Large intestine (tissue), 3 donors: ENCODE measurements around the gene KCNN4. TPM values are rescaled to one million over a fixed set of nuclear protein-coding genes. Genes with fewer than 3 reads are reported as not detected.

Source experiments
- DNase-seq, 2 donors: peaks; one replicate each; pipeline versions ENCODE4 v3.0.0 to v3.0.0-alpha.2; 2013
- H3K27ac ChIP-seq: one replicate; pipeline ENCODE4 v1.5.1; 2013; ENCODE audit warnings: low read length
- H3K27me3 ChIP-seq: 2 replicates; pipeline ENCODE4 v1.6.1; 2013; ENCODE audit warnings: low read length; ENCODE audit not compliant: control insufficient read depth, insufficient read depth
- H3K36me3 ChIP-seq: 2 replicates; pipeline ENCODE4 v1.6.1; 2013; ENCODE audit warnings: low read length; ENCODE audit not compliant: control insufficient read depth, insufficient read depth
- H3K4me1 ChIP-seq: one replicate; pipeline ENCODE4 v1.6.1; 2013; ENCODE audit warnings: low read length; ENCODE audit not compliant: control insufficient read depth, insufficient read depth
- H3K4me3 ChIP-seq: one replicate; pipeline ENCODE4 v1.5.1; 2013; ENCODE audit warnings: low read length
- H3K9me3 ChIP-seq: one replicate; pipeline ENCODE4 v1.6.1; 2013; ENCODE audit warnings: mild to moderate bottlenecking, low read depth, low read length, moderate library complexity; ENCODE audit not compliant: control insufficient read depth
- WGBS: methylation state at CpG from one replicate; pipeline ENCODE4 v1.1.5; 2013; ENCODE audit warnings: low lambda C conversion rate; ENCODE audit not compliant: insufficient coverage; 5-methylcytosine and 5-hydroxymethylcytosine counted together
- polyA plus RNA-seq: library from polyadenylated mRNA; unstranded; fragments of 120-200 nt; gene quantifications from one replicate; pipeline ENCODE4 v1.2.1, GENCODE V29; 2013

KCNN4 gene
- polyA plus RNA-seq, 1 donor = 1.3 TPM

DNA sequence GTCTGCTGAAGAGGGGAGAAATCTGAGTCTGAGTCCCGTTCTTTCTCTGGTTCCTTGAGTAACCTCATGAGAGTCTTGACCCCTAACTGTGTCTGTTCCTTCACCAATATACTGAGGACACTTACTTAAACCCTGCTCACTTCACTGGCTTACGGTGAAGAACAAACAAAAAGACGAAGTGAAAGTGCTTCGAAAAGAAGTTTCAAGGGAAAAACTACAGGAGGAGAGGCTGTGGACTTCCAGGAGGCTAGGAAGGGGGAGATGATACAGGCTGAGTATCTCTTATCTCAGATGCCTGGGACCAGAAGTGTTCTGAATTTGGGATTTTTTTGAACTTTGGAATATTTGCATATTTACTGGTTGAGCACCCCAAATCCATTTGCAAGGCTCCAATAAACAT, 32.1 kb downstream of the KCNN4 start:
- H3K9me3 ChIP-seq = no peaks in the 10 kb centered on the region
- no peaks in the 10 kb centered on the region for H3K27me3 ChIP-seq
- H3K4me1 ChIP-seq = peaks cover 9% of the 10 kb centered on the region
- peaks cover 69% of the 10 kb centered on the region for H3K36me3 ChIP-seq
- H3K4me3 ChIP-seq = no peak overlapping the region
- no peak overlapping the region for H3K27ac ChIP-seq
- DNase-seq = no peak
- WGBS = 100% methylated on average over 1 of the region's 4 CpGs

DNA sequence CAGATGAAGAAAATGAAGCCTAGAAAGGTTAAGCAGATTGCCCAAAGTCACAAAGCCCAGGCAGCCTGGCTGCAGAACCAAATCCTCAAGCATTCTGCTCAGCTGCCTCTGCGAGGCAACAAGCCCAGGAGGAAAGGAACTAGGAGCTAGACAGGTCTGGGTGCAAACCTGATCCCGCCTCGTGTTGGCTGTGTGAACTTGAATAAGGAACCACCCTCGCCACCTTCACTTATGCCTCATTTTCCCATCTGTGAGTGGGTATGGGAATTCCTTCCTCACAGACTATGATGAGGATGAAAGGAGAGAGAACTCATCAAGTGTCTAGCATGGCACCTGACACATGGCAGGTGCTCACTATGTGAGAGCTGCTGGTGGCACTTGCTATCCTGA, 32.6 kb downstream of the KCNN4 start:
- Histone ChIP-seq H3K27ac (no peak overlapping the region), H3K27me3 (no peaks in the 10 kb centered on the region), H3K36me3 (peaks cover 74% of the 10 kb centered on the region), H3K9me3 (no peaks in the 10 kb centered on the region), H3K4me3 (no peak overlapping the region), H3K4me1 (peaks cover 4% of the 10 kb centered on the region)
- no CpG with 5 or more reads among the region's 4 CpGs for WGBS
- DNase-seq = no peak

DNA sequence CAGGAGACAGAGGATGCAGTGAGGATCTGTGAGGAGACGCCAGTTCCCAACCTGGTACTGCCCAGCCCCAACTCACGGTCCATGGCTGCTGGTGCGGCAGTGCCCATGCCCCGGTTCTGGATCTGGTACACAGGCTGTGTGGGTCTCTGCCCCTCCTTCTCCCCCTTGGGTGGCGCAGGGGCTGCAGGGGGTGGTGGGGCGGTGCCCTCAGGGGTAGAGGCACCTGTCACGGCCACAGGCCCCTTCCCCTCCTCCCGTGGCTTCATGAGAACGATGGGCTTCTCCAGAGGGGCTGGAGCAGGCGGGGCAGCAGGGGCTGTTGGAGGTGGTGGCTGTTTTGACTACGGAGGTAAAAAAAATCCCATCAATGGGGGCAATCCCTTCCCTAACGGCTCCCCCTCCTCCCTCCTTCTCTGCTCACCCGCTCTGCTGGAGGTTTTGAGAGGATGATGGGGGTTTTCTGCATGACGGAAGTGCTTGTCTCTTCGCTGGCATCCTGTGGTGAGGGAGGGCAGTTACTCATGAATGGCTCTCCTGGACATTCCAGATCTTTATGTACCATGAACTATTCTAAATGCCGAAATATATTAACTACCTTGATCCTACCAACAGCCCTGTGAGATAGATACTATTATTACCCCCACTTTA, 33.1 kb downstream of the KCNN4 start:
- H3K4me3 ChIP-seq = no peak overlapping the region
- no peaks in the 10 kb centered on the region for H3K27me3 ChIP-seq
- H3K36me3 ChIP-seq = peaks cover 78% of the 10 kb centered on the region
- no peak for DNase-seq
- no peak overlapping the region for H3K27ac ChIP-seq
- no peaks in the 10 kb centered on the region for H3K9me3 ChIP-seq
- H3K4me1 ChIP-seq = no peaks in the 10 kb centered on the region
- whole genome bisulfite sequencing = no CpG with 5 or more reads among the region's 16 CpGs

DNA sequence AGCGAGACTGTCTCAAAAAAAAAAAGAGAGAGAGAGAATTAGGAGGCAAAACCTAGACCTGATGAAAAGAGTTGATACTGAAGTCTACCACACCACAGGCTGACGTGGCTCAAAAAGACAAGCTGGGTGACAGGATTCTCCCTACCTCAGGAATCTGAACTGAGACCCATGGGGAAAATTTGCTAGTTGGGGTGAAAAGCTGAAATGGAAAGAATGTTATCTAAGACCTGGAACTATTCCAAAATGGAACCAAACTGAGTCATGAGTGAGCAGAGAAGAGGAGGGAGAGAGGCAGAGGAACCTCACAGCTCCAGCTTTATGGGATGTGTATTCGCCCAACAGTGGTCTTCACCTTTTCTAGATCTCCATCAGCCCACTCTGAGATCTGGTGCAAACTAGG, 37.7 kb downstream of the KCNN4 start:
- WGBS = 100% methylated on average over 1 of the region's 3 CpGs
- DNase-seq = no peak
- H3K27me3 ChIP-seq = no peaks in the 10 kb centered on the region
- peaks cover 22% of the 10 kb centered on the region for H3K4me1 ChIP-seq
- H3K4me3 ChIP-seq = no peak overlapping the region
- no peak overlapping the region for H3K27ac ChIP-seq
- H3K36me3 ChIP-seq = peaks cover 82% of the 10 kb centered on the region
- H3K9me3 ChIP-seq = no peaks in the 10 kb centered on the region

DNA sequence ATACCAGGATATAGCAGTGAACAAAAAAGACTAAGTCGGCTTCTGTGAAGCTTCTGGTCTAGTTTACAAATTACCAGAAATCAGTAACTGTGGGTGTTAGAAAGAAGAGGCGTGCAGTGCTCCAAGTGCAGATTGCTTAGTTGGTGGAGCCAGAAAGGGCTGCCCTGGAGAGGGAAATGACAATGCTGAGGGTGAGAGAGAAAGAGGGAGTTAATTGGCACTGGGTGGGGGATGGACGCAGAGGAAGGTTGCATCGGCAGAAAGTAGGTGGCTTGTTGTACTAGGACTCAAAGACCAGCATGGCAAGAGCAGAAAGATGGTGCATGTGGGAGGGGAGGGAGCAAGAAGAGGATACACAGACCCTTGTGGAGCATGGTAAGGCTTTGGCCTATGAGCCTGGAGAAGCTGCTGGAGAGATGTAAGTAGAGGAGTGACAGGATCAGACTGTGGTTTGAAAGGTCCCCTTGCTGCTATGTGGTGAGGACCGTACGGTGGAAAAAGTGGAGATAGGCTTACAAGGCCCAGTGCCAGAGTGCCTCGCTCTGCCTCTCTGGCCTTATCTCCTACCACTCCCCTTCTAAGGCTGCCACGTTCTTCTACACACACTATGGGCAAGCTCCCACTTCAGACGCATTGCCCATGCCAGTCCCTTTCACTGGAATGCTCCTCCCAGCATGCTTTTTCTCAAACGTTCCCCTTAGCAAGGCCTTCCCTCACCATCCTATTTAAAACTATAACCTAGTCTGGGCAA, 39.5 kb downstream of the KCNN4 start:
- Histone ChIP-seq H3K27me3 (no peaks in the 10 kb centered on the region), H3K9me3 (no peaks in the 10 kb centered on the region), H3K36me3 (peaks cover 80% of the 10 kb centered on the region), H3K4me3 (no peak overlapping the region), H3K4me1 (peaks cover 22% of the 10 kb centered on the region), H3K27ac (no peak overlapping the region)
- DNase-seq = no peak
- WGBS = 96% methylated on average over 3 of the region's 10 CpGs

DNA sequence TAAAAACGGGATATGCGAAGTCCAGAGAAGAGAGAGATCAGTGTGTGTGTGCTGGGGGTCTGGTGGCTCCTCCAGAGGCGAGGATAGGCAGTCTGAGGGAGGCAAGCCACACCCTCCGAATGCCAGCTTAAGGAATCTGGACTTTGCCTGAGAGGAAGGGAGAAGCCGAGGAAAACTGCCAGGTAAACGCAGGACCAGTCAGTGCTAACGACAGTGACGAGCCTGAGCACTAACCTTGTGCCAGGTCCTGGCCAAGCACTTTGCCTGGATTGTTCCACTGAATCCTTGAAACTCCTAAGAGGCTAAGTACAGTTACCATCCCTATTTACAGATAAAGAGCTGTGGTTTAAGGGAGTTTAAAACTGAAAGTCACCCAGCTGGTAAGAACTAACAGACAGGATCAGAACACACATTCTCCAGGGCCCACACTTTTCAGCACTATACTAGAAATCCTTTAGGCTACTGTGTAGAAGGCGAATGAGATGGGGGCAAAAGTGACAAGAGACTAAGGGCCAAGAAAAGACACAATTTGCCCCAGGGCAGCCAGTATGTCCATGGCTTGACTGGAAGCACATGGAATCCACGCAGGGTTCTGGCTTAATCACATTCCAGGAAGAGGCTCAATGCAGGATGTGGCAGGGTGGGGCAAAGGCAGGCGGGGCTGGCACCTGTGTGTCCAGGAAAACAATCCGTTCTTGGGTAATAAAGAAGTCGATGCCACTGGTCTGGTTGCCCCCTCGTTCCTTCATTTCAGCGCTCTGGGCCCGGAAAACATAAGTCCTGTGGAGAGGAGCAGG, 41.1 kb downstream of the KCNN4 start:
- WGBS = no CpG with 5 or more reads among the region's 16 CpGs
- H3K36me3 ChIP-seq = peaks cover 82% of the 10 kb centered on the region

DNA sequence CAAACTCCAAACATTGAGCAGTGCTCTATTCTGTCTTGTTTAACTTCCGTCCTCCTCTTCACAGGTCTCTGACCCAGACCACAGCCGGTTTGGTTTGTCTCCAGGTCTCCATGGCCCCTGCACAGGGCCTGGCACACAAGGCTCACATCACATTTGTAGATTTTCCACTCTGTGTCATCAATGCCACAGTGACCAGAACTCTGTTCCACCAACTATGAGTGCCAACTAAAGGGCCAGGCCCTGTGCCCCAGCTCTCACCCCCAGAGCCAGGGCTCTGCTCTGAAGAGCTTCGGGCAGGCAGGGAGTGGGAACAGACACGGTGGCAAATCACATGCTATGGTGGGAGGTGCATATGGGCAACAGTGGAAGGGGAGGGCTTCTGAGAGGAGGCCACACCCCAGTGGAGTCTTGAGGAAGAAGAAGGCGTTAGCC, 42.0 kb downstream of the KCNN4 start:
- no peaks in the 10 kb centered on the region for H3K9me3 ChIP-seq
- no CpG with 5 or more reads among the region's 5 CpGs for WGBS
- peak in 1 of 2 donors; percentile 62 for DNase-seq
- H3K27me3 ChIP-seq = no peaks in the 10 kb centered on the region
- H3K4me1 ChIP-seq = peaks cover 22% of the 10 kb centered on the region
- peaks cover 81% of the 10 kb centered on the region for H3K36me3 ChIP-seq
- no peak overlapping the region for H3K4me3 ChIP-seq
- peak overlapping the region; percentile 85 for H3K27ac ChIP-seq

More for the DNA sequence above, 41.1 kb downstream of the KCNN4 start:
- no peaks in the 10 kb centered on the region for H3K9me3 ChIP-seq
- peak; percentile 77 to 83 for DNase-seq
- no peak overlapping the region for H3K4me3 ChIP-seq
- peaks cover 22% of the 10 kb centered on the region for H3K4me1 ChIP-seq
- H3K27ac ChIP-seq = peak overlapping the region; percentile 85
- H3K27me3 ChIP-seq = no peaks in the 10 kb centered on the region

DNA sequence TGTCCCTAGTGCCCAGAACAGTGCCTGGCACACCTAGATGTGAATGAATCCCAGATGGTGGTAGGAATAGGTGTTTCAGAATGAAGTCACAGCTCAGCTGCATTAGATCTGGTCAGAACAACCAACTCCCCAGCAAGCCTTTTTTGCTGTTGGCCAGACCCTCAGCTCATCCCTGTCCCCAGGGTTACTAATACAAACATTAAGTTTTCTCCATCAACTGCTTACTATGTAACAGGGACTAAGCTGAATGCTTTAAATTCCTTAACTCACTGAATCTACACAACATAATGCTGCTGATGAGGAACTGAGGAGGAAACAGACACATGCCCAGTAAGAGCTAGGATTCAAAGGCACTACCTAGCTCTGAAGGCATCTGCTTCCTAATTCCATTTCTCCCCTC, 44.8 kb downstream of the KCNN4 start:
- Histone ChIP-seq H3K4me1 (peaks cover 22% of the 10 kb centered on the region), H3K27ac (no peak overlapping the region), H3K9me3 (no peaks in the 10 kb centered on the region), H3K27me3 (no peaks in the 10 kb centered on the region), H3K36me3 (peaks cover 85% of the 10 kb centered on the region), H3K4me3 (no peak overlapping the region)
- DNase-seq = no peak

DNA sequence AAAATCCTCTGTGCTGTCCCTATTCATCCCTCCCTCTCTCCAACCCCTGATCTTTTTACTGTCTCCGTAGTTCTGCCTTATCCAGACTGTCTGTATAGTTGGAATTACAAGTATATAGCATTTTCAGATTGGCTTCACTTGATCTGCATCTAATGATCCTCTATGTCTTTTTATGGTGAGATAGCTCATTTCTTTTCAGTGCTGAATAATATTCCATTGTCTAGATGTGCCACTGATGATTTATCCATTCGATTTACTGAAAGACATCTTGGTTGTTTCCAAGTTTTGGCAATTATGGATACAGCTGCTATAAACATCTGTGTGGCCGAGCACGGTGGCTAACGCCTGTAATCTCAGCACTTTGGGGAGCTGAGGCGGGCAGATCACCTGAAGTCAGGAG, 45.8 kb downstream of the KCNN4 start:
- Histone ChIP-seq H3K36me3 (peaks cover 76% of the 10 kb centered on the region), H3K4me3 (no peak overlapping the region), H3K27ac (no peak overlapping the region), H3K4me1 (peaks cover 15% of the 10 kb centered on the region), H3K9me3 (no peaks in the 10 kb centered on the region), H3K27me3 (no peaks in the 10 kb centered on the region)
- WGBS = 100% methylated on average over 1 of the region's 6 CpGs
- DNase-seq = no peak

DNA sequence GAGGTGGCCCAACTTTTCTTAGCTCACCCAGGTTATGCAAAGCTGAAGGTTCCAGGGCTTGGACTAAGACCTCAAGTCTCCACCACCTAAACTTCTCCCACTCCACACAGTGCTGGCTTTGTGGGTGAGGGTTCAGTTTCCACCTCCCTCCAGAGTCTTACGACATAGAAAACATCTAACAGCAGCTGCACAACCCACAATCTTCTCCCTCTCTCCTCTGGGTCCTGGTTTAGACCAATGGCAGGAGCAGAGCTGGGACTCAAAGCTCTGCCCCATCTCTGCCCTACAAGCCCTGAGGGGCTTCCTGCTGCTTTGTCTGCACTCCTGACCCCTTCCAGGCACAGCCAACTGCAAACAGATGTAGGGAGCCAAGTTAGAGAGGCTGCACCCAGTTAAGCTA, 48.9 kb downstream of the KCNN4 start:
- no peak overlapping the region for H3K27ac ChIP-seq
- peaks cover 69% of the 10 kb centered on the region for H3K36me3 ChIP-seq
- H3K27me3 ChIP-seq = no peaks in the 10 kb centered on the region
- WGBS = no CpG with 5 or more reads among the region's 1 CpG
- no peak overlapping the region for H3K4me3 ChIP-seq
- H3K9me3 ChIP-seq = no peaks in the 10 kb centered on the region
- H3K4me1 ChIP-seq = no peaks in the 10 kb centered on the region
- DNase-seq = no peak
